HG02981 (cell line): ENCODE data around the gene SPHK2.
A peak's percentile ranks its signal among the peaks of the same experiment; 100 is the strongest.
"Not testable (repeated sequence)": the region's sequence is repeated elsewhere in the genome, so short reads cannot be mapped to it uniquely, and the experiment has no call there.

ENCODE experiments used
- ATAC-seq: cut with Tn5 transposase; IDR thresholded peaks from one replicate; pipeline ENCODE4 v1.9.1; 2021; ENCODE audit warnings: mild to moderate bottlenecking, moderate library complexity; ENCODE audit not compliant: unreplicated experiment

Gene SPHK2, protein sequence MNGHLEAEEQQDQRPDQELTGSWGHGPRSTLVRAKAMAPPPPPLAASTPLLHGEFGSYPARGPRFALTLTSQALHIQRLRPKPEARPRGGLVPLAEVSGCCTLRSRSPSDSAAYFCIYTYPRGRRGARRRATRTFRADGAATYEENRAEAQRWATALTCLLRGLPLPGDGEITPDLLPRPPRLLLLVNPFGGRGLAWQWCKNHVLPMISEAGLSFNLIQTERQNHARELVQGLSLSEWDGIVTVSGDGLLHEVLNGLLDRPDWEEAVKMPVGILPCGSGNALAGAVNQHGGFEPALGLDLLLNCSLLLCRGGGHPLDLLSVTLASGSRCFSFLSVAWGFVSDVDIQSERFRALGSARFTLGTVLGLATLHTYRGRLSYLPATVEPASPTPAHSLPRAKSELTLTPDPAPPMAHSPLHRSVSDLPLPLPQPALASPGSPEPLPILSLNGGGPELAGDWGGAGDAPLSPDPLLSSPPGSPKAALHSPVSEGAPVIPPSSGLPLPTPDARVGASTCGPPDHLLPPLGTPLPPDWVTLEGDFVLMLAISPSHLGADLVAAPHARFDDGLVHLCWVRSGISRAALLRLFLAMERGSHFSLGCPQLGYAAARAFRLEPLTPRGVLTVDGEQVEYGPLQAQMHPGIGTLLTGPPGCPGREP

DNA sequence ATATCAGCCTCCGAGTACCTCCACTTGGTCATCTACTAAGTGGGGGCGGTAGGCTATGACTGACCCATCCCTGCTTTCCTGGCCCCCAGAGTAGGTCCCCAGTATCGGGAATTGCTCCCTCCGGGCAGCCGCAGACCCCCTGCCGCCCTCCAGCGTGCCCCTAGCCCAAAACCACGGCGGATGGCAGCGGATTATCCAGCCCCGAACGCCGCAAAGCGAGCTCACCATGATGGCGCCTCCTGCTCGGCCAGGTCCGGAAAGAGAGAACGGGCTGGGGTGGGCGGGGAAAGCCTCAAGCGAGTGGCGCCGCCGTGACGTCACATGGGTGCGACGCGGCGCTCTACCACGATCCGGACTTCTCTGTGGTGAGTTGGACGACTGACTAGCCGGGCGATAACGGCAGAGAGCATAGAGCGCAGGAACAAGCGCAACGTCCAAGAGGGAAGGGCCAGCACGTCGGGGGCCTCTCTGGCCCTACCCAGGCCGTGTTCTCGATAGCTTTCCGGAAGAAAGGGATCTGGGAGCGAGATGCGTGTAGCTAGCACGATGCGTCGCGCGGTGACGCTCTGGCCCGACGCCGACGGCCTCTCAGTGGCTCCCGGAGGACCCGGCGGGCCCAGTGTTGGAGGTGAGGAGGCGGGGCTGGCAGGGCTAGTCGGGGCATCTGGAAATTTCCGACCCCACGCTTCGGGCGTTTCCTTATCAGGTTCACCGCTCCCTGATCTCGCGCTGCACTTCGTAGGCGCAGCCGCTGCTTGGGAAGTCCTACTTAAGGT lies at the start of gene SPHK2, which contains the start of gene RPL18:
TSS of gene SPHK2 (plus strand) at position 591 of the 776 bp plus-strand sequence. CDS start 1,009 bp downstream, outside the sequence.
TSS of gene RPL18 (minus strand) at position 263 of the 776 bp plus-strand sequence. CDS start at position 228, 35 bp downstream.
- peak; percentile 85 for ATAC-seq

DNA sequence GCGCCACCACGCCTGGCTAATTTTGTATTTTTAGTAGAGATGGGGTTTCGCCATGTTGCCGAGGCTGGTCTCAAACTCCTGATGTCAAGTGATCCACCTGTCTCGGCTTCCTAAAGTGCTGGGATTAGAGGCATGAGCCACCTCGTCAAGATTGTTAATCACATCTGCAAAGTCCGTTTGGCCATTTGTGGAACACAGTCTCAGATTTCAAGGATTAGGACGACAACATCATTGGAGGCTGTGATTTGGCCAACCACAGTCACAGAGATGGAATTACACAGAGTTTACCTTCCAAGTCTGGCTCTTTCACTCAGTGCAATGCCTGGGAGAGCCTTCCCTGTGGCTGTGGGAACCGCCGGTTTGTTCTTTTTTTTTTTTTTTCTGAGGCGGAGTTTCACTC lies 49.5 kb upstream of the SPHK2 start:
- no peak for ATAC-seq

DNA sequence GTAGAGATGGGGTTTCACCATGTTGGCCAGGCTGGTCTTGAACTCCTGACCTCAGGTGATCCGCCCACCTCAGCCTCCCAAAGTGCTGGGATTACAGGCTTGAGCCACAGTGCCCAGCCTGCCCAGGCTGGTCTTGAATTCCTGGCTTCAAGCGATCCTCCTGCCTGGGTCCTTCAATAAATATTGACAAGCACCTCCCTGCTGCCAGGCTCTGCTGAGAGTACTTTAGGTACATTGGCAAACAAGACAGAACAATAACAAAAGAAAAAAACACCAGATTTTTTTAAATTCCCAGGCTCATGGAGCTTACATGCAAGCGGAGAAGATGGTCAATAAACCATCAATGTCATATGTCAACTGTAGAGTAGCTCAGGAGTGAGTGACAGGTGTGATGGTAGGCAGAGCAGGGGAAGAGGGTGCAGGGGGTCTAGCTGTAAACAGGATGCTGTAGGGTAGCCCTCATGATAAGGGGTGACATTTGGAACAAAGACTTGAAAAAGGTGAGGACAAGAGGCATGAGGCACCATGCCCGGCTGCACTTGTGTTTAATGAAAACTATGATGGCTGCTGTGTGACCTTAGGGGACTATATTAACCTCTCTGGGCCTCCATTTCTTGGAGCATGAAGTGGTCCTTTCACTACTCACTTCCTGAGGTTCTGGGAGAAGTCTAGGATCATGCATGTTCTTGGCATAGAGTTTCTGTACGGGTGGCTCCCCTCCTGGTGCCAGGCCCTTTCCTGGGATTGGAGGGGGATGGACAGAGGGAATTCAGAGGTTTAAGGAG lies 47.7 kb upstream of the SPHK2 start:
- ATAC-seq: no peak

DNA sequence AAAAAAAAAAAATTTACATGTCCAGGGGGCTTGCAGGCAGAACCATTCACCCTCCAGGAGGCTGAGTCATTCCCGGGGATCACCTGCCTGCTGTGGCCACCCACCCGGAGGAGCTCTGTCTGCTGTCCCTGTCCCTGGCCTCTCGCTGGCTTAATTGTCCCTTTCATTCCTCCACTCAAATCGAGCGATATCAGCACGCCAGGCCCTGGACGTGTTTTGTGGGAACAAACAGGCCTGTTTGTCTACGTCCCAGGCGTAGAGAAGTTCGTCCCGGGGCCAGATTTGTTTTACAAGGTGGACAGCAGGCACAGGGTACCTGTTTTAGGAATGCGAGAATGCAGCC lies 46.2 kb upstream of the SPHK2 start:
- no peak for ATAC-seq

DNA sequence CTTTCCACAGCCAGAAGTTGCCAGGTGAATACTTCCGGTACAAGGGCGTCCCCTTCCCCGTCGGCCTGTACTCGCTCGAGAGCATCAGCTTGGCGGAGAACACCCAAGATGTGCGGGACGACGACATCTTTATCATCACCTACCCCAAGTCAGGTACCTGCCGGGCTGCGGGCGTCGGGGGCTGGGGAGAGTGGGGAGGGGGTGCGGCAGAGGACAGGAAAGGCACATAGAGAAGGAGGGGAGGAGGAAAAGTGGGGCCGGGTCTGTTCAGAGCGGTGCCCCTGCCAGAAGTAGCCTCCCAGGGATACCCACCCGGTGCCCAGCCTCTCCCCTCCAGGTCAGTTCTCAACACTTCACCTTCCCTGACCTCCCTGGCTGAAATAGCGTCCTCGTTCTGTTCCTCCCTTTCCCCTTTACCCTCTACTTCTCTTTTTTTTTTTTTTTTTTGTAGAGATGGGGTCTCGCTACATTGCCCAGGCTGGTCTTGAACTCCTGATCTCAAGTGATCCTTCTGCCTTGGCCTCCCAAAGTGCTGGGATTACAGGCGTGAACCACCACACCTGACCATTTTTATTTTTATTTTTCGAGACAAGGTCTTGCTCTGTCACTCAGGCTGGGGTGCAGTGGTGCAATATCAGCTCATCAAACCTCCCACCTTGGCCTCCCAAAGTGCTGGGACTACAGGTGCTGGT lies 43.2 kb upstream of the SPHK2 start:
- ATAC-seq: no peak

DNA sequence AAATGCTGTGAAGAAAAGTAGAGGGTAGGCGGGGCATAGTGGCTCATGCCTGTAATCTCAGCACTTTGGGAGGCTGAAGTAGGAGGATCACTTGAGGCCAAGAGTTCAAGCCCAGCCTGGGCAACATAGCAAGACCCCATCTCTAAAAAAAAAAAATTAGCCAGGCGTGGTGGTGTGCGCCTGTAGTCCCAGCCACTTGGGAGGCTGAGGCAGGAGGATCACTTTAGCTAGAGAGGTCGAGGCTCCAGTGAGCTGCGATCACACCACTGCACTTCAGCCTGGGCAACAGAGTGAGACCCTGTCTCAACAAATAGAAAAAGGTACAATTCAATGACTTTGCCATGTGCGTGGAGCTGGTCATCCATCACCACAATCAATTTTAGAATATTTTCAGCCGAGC lies 41.4 kb upstream of the SPHK2 start:
- not testable (repeated sequence) for ATAC-seq

DNA sequence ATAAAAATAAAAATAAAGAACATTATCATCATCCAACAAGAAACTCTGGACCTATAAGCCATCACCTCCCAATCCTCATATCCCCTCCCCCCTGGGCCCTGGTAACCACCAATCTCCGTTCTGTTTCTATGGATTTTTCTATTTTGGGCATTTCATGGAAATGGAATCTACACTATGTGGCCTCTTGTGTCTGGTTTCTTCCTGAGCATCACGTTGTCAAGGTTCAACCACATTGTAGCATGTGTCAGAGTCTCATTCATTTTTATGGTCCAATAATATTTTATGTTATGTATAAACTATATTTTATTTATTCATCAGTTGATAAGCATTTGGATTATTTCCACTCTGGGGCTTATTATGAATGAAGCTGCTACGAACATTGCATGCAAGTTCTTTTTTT lies 40.4 kb upstream of the SPHK2 start:
- ATAC-seq: no peak

DNA sequence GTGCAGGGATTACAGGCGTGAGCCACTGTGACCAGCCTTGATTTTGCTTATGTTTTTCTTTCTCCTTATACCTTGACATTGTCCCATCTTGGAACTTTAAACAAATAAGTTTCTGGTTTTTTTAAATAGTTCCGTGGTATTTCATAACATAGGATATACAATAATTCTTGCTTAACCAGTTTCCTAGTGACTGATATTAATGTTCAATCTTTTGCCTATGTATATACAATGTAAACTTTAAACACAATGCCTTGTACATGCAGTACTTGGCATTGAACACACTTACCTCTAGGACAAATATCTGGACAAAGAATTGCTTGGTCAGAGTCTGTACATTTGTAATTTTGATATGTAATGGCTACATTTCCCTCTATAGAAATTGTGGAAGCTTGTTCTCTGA lies 37.1 kb upstream of the SPHK2 start:
- no peak for ATAC-seq

DNA sequence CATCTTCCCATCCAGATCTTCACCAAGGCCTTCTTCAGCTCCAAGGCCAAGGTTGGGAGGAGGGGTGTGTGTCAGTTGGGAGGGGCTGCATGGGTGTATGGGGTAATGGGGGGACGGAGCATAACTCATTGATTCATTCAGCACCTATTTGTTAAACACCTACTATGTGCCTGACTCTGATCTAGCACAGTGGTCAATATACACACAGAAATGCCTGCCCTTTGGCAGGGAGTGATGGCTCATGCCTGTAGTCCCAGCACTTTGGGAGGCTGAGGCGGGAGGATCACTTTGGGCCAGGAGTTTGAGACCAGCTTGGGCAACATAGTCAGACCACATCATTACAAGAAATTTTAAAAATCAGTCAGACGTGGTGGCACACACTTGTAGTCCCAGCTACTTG lies 31.9 kb upstream of the SPHK2 start:
- ATAC-seq: no peak

DNA sequence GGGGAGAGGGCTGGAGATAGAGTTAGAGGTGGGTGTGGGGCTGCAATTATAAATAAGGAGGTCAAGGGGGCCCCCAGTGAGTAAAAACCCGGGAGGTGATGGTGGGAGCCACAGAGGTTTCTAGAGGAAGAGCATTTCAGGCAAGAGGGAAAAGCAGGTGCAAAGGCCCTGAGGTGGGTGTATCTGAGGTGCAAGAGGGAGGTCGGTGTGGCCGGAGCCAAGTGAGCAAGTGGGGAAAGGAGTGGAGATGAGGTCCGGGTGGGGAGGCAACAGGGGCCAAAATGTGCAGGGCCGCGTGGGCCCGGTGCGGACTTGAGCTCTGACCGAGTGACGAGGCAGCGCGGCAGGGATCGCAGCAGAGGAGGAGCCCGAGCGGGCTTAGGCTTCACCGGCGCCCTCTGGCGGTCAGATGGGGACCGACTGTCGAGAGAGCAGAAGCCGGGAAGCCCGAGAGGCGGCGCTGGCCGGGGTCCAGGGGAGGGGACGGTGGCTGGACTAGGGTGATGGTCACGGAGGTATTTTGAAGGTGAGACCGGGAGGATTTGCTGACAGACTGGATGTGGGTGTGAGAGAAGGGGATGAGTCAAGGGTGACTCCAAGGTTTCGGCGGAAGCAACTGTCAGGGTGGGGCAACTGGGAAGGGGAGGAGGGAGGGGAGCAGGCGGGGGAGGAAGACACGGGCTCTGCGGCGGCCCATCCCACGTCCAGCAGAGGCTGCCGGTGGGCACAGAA lies 30.5 kb upstream of the SPHK2 start:
- no peak for ATAC-seq

DNA sequence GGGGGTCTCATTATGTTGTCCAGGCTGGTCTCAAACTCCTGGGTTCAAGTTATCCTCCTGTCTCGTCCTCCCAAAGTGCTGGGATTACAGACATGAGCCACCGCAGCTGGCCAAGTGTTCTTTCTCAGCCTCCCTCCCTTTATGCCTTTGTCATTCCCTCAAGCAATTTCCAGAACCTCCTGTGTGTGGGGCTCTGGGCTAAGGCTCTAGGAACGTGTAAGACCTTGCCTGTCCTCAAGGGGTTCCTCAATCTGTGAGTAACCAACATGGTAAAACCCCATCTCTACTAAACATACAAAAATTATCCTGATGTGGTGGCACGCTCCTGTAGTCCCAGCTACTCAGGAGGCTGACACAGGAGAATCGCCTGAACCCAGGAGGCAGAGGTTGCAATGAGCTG lies 28.3 kb upstream of the SPHK2 start:
- no peak for ATAC-seq

DNA sequence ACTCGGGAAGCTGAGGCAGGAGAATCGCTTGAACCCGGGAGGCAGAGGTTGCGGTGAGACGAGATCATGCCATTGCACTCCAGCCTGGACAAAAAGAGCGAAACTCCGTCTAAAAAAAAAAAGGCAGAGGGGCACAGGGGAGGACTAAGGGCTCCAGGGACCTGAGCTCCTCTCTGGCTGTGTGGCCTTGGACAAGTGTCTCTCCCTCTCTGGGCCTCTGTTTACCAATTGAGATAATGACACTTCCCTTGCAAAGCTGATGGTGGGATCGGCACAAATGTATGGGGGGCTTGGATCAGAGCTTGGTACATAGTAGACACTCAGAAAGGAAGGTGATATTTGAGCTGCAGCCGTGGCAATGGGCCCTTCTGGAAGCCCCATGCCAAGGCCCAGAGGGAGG lies 24.1 kb upstream of the SPHK2 start:
- no peak for ATAC-seq

DNA sequence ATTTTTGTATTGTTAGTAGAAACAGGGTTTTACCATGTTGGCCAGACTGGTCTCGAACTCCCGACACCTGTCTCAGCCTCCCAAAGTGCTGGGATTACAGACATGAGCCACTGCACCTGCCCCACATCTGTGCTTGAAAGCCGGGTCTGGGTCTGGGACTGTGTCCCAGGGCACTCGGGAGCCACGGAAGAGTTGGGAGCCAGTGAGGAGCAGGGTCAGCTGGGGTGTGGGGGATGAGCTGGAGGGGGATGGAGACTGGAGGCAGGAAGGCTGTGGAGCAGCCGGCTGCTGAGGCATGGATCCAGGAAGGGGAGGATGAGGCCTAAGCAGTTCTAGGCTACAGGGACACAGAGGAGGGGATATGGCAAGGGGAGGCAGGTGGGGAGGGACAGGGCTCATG lies 23.5 kb upstream of the SPHK2 start:
- no peak for ATAC-seq

DNA sequence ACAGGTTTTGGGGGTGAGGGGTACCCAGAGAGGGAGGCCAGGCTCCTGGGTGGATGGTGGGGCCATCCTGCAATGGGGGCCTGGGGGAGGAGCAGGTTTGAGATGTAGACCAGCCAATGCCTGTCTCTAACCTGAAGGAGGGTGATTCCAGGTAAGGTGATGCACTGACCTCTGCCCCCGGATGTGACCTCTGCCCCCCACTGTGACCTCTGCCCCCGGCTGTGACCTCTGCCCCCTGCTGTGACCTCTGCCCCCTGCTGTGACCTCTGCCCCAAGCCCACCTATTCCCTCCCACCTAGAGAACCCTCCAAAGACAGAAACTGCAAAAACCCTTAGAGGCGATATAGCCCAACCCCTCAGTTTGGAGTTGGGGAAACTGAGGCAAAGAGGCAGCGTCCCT lies 23.1 kb upstream of the SPHK2 start:
- ATAC-seq: no peak

DNA sequence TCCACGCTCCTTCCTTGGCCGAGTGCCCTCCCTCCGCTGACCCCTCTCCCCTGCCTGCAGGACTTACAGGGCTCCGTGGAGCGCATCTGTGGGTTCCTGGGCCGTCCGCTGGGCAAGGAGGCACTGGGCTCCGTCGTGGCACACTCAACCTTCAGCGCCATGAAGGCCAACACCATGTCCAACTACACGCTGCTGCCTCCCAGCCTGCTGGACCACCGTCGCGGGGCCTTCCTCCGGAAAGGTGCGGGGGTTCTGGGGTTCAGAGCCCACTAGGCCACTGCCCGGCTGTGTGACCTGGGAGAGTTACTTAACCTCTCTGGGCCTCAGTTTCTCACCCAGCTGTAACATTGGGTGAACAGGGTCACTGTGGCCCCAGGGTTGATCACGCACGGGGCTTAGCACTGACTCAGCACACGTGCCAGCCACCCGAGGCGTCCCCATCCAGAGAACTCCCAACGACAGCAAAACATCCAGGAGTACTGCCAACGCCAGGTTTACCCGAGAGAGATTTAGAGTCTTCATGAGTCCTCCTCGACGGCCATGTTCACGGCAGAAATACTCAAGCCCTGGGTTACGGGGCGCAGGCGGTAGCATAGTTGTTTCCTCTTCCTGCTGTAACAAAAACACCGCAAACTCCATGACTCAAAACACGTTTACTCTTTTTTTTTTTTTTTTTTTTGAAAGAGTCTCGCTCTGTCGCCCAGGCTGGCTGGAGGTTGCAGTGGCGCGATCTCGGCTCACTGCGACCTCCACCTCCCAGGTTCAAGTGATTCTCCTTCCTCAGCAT lies 22.4 kb upstream of the SPHK2 start:
- ATAC-seq: no peak

DNA sequence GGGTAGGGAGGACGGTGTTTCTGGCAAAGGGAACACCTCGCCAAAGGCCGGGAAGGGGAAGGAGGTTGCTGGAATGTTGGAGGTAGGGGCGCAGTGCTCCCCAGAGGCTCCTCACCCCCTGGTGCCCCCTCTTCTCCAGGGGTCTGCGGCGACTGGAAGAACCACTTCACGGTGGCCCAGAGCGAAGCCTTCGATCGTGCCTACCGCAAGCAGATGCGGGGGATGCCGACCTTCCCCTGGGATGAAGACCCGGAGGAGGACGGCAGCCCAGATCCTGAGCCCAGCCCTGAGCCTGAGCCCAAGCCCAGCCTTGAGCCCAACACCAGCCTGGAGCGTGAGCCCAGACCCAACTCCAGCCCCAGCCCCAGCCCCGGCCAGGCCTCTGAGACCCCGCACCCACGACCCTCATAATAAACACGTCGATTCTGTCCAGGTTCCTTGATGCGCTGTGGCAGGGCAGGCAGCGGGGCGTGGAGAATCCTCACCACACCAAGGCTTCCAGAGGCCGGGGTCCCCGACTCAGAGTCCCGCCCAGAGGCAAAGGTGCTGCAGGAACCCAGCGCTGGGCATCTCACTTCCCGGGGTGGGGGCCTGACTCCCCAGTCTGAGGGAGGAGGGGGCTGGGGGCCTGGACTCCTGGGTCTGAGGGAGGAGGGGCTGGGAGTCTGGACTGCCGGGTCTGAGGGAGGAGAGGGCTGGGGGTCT lies 20.2 kb upstream of the SPHK2 start:
- ATAC-seq: no peak

DNA sequence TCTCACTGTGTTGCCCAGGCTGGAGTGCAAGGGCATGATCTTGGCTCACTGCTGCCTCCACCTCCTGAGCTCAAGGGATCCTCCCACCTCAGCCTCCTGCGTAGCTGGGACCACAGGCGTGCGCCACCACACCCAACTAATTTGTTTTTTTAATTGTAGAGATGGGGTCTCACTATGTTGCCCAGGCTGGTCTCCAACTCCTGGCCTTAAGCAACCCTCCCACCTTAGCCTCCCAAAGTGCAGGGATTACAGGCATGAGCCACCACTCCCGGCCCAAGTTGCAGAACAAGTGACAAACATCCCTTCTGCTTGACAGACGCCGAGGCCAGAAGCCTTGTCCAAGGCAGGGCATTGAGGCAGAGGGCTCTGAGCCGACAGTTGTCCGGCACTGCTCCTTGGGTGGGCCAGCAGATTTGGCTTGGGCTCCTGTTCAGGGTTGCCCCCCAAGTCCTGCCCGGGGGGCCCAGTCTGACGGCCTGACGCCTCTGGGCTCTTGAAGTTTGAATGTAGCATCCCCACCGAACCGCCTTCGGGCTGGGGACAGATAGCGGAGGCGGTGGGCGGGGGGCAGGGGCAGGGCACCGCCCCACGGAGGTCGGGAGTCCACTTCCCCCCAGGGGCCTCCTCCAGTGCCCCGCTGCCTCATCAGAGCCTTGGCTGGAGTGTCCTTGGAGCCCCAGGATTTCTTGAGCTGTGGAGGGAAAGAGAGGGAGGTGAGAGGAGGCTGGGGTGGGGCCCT lies 18.5 kb upstream of the SPHK2 start:
- no peak for ATAC-seq

DNA sequence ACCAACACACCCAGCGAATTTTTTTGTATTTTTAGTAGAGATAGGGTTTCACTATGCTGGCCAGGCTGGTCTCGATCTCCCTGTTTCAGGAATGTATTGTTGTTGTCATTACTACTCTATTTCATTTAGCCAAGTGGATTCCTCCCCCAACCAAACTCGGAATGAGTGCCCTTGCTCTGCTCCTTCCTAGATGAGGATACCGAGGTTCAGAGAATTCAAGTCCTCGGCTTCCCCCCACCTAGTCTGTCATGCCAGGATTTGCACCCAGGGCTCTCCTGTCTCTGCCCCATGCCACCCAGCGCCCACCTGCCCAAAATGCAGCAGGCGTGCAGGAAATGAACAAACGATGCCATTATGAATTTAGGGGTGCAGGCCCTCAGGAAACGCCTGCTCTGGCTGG lies 16.3 kb upstream of the SPHK2 start:
- no peak for ATAC-seq
